Parathyroid adenoma (tissue), 2 donors: ENCODE results near the gene CCNE1.

Experiments
- H2AFZ ChIP-seq: fragments of 300-600 bp; sonication (generic); one replicate; pipeline ENCODE4 v1.7.0; 2017; ENCODE audit warnings: antibody characterized with exemption, mild to moderate bottlenecking
- H3K27ac ChIP-seq: fragments of 300-600 bp; sonication (generic); one replicate; pipeline ENCODE4 v1.7.0; 2017
- H3K27me3 ChIP-seq: fragments of 300-600 bp; sonication (generic); one replicate; pipeline ENCODE4 v1.7.0; 2017; ENCODE audit warnings: low read length; ENCODE audit not compliant: control insufficient read depth, insufficient read depth
- H3K36me3 ChIP-seq: fragments of 300-600 bp; sonication (generic); one replicate; pipeline ENCODE4 v1.7.0; 2017; ENCODE audit warnings: low read length; ENCODE audit not compliant: control insufficient read depth, insufficient read depth
- H3K4me1 ChIP-seq: fragments of 300-600 bp; sonication (generic); one replicate; pipeline ENCODE4 v1.7.0; 2017; ENCODE audit warnings: control low read depth
- H3K4me2 ChIP-seq: fragments of 300-600 bp; sonication (generic); one replicate; pipeline ENCODE4 v1.7.0; 2017; ENCODE audit warnings: low read length
- H3K4me3 ChIP-seq: fragments of 300-600 bp; sonication (generic); one replicate; pipeline ENCODE4 v1.7.0; 2017; ENCODE audit warnings: low read depth, low read length
- H3K79me2 ChIP-seq: fragments of 300-600 bp; sonication (generic); one replicate; pipeline ENCODE4 v1.7.0; 2017; ENCODE audit warnings: control low read depth
- H3K9ac ChIP-seq: fragments of 300-600 bp; sonication (generic); one replicate; pipeline ENCODE4 v1.7.0; 2017; ENCODE audit warnings: mild to moderate bottlenecking
- H3K9me3 ChIP-seq: fragments of 300-600 bp; sonication (generic); one replicate; pipeline ENCODE4 v1.7.0; 2017; ENCODE audit warnings: low read length; ENCODE audit not compliant: control insufficient read depth
- TF ChIP-seq, protein P1 (sequence below): fragments of 300-600 bp; sonication (generic); IDR thresholded peaks from one replicate; pipeline ENCODE4 v1.7.0; 2017; ENCODE audit warnings: antibody characterized with exemption, mild to moderate bottlenecking
- donor health status: primary hyperparathyroidism.

CCNE1 gene

DNA sequence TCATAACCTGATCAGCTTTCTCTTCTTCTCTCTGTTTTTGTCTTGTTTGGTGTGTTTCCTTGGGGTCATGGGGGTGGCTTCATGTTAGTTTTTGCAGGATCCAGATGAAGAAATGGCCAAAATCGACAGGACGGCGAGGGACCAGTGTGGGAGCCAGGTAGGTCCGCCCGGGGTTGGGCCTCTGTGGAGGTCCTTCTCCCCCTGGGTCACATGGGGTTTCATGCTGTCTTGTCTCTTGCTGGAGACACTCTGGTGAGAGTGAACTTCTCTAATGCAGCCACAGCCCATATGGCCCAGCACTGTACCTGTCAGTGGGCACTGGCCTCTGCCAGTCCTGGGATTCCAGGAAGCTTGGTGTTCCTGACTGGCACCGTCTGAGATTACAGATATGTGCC lies 1.1 kb downstream of the CCNE1 start:
- H3K4me1 ChIP-seq: no peaks in the 10 kb centered on the region
- H3K9ac ChIP-seq: no peak overlapping the region
- no peak overlapping the region for H3K4me3 ChIP-seq

DNA sequence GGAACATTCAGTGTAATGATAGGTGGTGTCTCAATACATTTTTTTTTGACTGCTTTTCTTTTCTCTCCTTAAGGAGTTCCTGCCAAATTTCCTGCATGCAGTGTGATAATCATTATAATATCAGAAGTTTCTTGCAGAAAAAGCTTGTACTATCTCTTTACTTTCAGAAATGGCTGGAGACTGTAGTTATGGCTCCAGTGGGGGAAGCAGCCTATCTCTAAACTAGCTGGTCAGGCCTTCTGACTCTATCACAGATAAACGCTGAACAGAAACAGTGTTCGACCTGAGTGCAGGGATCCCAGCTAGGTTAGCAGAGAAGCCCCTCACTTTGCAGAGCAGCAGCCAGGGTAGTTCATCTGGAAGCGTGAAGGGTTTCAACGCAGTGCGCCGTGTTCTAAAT lies 1.9 kb downstream of the CCNE1 start:
- no peak overlapping the region for H2AFZ ChIP-seq
- TF ChIP-seq, protein P1, sequence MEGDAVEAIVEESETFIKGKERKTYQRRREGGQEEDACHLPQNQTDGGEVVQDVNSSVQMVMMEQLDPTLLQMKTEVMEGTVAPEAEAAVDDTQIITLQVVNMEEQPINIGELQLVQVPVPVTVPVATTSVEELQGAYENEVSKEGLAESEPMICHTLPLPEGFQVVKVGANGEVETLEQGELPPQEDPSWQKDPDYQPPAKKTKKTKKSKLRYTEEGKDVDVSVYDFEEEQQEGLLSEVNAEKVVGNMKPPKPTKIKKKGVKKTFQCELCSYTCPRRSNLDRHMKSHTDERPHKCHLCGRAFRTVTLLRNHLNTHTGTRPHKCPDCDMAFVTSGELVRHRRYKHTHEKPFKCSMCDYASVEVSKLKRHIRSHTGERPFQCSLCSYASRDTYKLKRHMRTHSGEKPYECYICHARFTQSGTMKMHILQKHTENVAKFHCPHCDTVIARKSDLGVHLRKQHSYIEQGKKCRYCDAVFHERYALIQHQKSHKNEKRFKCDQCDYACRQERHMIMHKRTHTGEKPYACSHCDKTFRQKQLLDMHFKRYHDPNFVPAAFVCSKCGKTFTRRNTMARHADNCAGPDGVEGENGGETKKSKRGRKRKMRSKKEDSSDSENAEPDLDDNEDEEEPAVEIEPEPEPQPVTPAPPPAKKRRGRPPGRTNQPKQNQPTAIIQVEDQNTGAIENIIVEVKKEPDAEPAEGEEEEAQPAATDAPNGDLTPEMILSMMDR: no peak
- H3K27ac ChIP-seq: no peak overlapping the region
- H3K4me2 ChIP-seq: no peak overlapping the region
- no peak overlapping the region for H3K4me3 ChIP-seq
- no peaks in the 10 kb centered on the region for H3K4me1 ChIP-seq
- no peaks in the 10 kb centered on the region for H3K79me2 ChIP-seq
- no peaks in the 10 kb centered on the region for H3K9me3 ChIP-seq
- no peak overlapping the region for H3K9ac ChIP-seq
- H3K27me3 ChIP-seq: no peaks in the 10 kb centered on the region
- no peaks in the 10 kb centered on the region for H3K36me3 ChIP-seq

More for the DNA sequence above, 1.1 kb downstream of the CCNE1 start:
- peak overlapping the region; percentile 75 for H2AFZ ChIP-seq
- no peak overlapping the region for H3K27ac ChIP-seq
- TF ChIP-seq, protein P1: no peak
- no peaks in the 10 kb centered on the region for H3K79me2 ChIP-seq
- H3K27me3 ChIP-seq: no peaks in the 10 kb centered on the region
- no peaks in the 10 kb centered on the region for H3K36me3 ChIP-seq
- H3K4me2 ChIP-seq: peak overlapping the region; percentile 71
- H3K9me3 ChIP-seq: no peaks in the 10 kb centered on the region

GRCh38 chr19:29815231-29815630 lies 3.4 kb downstream of the CCNE1 start:
- TF ChIP-seq, protein P1: no peak

GRCh38 chr19:29817316-29817715 lies 5.5 kb downstream of the CCNE1 start:
- no peaks in the 10 kb centered on the region for H3K4me1 ChIP-seq
- H3K4me2 ChIP-seq: no peak overlapping the region
- TF ChIP-seq, protein P1: no peak
- no peak overlapping the region for H2AFZ ChIP-seq
- no peak overlapping the region for H3K4me3 ChIP-seq
- H3K9me3 ChIP-seq: no peaks in the 10 kb centered on the region
- H3K27ac ChIP-seq: no peak overlapping the region
- no peak overlapping the region for H3K9ac ChIP-seq
- no peaks in the 10 kb centered on the region for H3K36me3 ChIP-seq
- no peaks in the 10 kb centered on the region for H3K27me3 ChIP-seq
- H3K79me2 ChIP-seq: no peaks in the 10 kb centered on the region

More at GRCh38 chr19:29815231-29815630, 3.4 kb downstream of the CCNE1 start:
- no peaks in the 10 kb centered on the region for H3K4me1 ChIP-seq
- no peak overlapping the region for H3K9ac ChIP-seq
- H3K9me3 ChIP-seq: no peaks in the 10 kb centered on the region
- no peaks in the 10 kb centered on the region for H3K27me3 ChIP-seq
- H3K4me3 ChIP-seq: no peak overlapping the region
- H3K27ac ChIP-seq: no peak overlapping the region
- H3K4me2 ChIP-seq: no peak overlapping the region
- H3K36me3 ChIP-seq: no peaks in the 10 kb centered on the region
- H3K79me2 ChIP-seq: no peaks in the 10 kb centered on the region
- no peak overlapping the region for H2AFZ ChIP-seq

- no peaks in the 10 kb centered on the region for H3K27me3 ChIP-seq
- H3K4me2 ChIP-seq: no peak overlapping the region
- no peaks in the 10 kb centered on the region for H3K4me1 ChIP-seq
- H3K27ac ChIP-seq: no peak overlapping the region
- no peaks in the 10 kb centered on the region for H3K36me3 ChIP-seq
- H2AFZ ChIP-seq: no peak overlapping the region
- TF ChIP-seq, protein P1: no peak
- no peak overlapping the region for H3K4me3 ChIP-seq
- no peaks in the 10 kb centered on the region for H3K79me2 ChIP-seq
- no peak overlapping the region for H3K9ac ChIP-seq
- no peaks in the 10 kb centered on the region for H3K9me3 ChIP-seq
Observed at GRCh38 chr19:29819300-29819699, 7.5 kb downstream of the CCNE1 start.
